SK-N-SH treated with all-trans-retinoic acid at 6 μM for 48 hours (cell line): ENCODE data around the gene ZBTB7C.

Experiments
- ATAC-seq: fragments of 200-7000 bp; cut with Tn5 transposase; 3 replicates; pipeline ENCODE4 v1.9.1; 2020; ENCODE audit warnings: mild to moderate bottlenecking, moderate library complexity
- ARNTL ChIP-seq: fragments of 450-650 bp; formaldehyde crosslinking; IDR thresholded peaks from 2 replicates; pipeline ENCODE4 v1.5.0; 2020; ENCODE audit warnings: low read depth, mild to moderate bottlenecking, moderate library complexity, borderline replicate concordance
- CREB5 ChIP-seq: fragments of 250-450 bp; sonication (Bioruptor Pico); IDR thresholded peaks from 2 replicates; pipeline ENCODE4 v1.5.1; 2020; ENCODE audit warnings: low read depth, mild to moderate bottlenecking, moderate library complexity
- CSDC2 ChIP-seq: fragments of 250-450 bp; sonication (Bioruptor Pico); IDR thresholded peaks from 2 replicates; pipeline ENCODE4 v1.5.0; 2020; ENCODE audit warnings: mild to moderate bottlenecking, moderate library complexity
- ESRRG ChIP-seq: fragments of 250-450 bp; sonication (Bioruptor Pico); IDR thresholded peaks from 2 replicates; pipeline ENCODE4 v1.6.1; 2021; ENCODE audit warnings: mild to moderate bottlenecking
- GLIS3 ChIP-seq: fragments of 250-450 bp; sonication (Bioruptor Pico); IDR thresholded peaks from 2 replicates; pipeline ENCODE4 v1.5.0; 2020; ENCODE audit warnings: mild to moderate bottlenecking, moderate library complexity
- ISL1 ChIP-seq: fragments of 250-450 bp; sonication (Bioruptor Pico); IDR thresholded peaks from 2 replicates; pipeline ENCODE4 v2.1.2; 2022; ENCODE audit warnings: mild to moderate bottlenecking, moderate library complexity
- OSR1 ChIP-seq: fragments of 250-450 bp; sonication (Bioruptor Pico); IDR thresholded peaks from 2 replicates; pipeline ENCODE4 v1.8.0; 2022; ENCODE audit warnings: moderate library complexity, mild to moderate bottlenecking, inconsistent platforms
- PPARA ChIP-seq: fragments of 250-450 bp; sonication (Bioruptor Pico); IDR thresholded peaks from 2 replicates; pipeline ENCODE4 v1.5.0; 2020; ENCODE audit warnings: mild to moderate bottlenecking, borderline replicate concordance
- RARB ChIP-seq: fragments of 250-450 bp; sonication (Bioruptor Pico); IDR thresholded peaks from 2 replicates; pipeline ENCODE4 v1.8.0; 2021; ENCODE audit warnings: mild to moderate bottlenecking, moderate library complexity
- SNAI2 ChIP-seq: fragments of 250-450 bp; sonication (Bioruptor Pico); IDR thresholded peaks from 2 replicates; pipeline ENCODE4 v1.5.0; 2020; ENCODE audit warnings: mild to moderate bottlenecking, moderate library complexity
- TCF4 ChIP-seq: fragments of 250-450 bp; sonication (Bioruptor Pico); IDR thresholded peaks from 2 replicates; pipeline ENCODE4 v1.8.0; 2021; ENCODE audit warnings: mild to moderate bottlenecking, moderate library complexity, borderline replicate concordance
- TOX ChIP-seq: fragments of 250-450 bp; sonication (Bioruptor Pico); IDR thresholded peaks from 2 replicates; pipeline ENCODE4 v1.8.0; 2021; ENCODE audit warnings: mild to moderate bottlenecking, moderate library complexity, borderline replicate concordance
- ZC3H10 ChIP-seq: fragments of 250-450 bp; sonication (Bioruptor Pico); IDR thresholded peaks from 2 replicates; pipeline ENCODE4 v1.5.1; 2021; ENCODE audit warnings: mild to moderate bottlenecking, moderate library complexity
- ZFP3 ChIP-seq: fragments of 250-450 bp; sonication (Bioruptor Pico); IDR thresholded peaks from 2 replicates; pipeline ENCODE4 v1.5.0; 2020; ENCODE audit warnings: mild to moderate bottlenecking, moderate library complexity
- ZFP30 ChIP-seq: fragments of 450-650 bp; formaldehyde crosslinking; IDR thresholded peaks from 2 replicates; pipeline ENCODE4 v1.5.0; 2022; ENCODE audit warnings: mild to moderate bottlenecking, moderate library complexity
- ZNF565 ChIP-seq: fragments of 450-650 bp; formaldehyde crosslinking; conservative IDR thresholded peaks from 2 replicates; pipeline ENCODE4 v1.5.0; 2020; ENCODE audit warnings: low read depth, mild to moderate bottlenecking, moderate library complexity
- ZNF70 ChIP-seq: fragments of 450-650 bp; formaldehyde crosslinking; IDR thresholded peaks from 2 replicates; pipeline ENCODE4 v1.5.0; 2020; ENCODE audit warnings: mild to moderate bottlenecking, moderate library complexity
- ZNF8 ChIP-seq: fragments of 450-650 bp; formaldehyde crosslinking; IDR thresholded peaks from 2 replicates; pipeline ENCODE4 v1.5.0; 2020; ENCODE audit warnings: mild to moderate bottlenecking, moderate library complexity
- TF ChIP-seq, protein P1 (sequence below): fragments of 250-450 bp; sonication (Bioruptor Pico); IDR thresholded peaks from 2 replicates; pipeline ENCODE4 v1.5.0; 2020; ENCODE audit warnings: mild to moderate bottlenecking, moderate library complexity
- TF ChIP-seq, protein P2 (sequence below): fragments of 250-450 bp; sonication (Bioruptor Pico); IDR thresholded peaks from 2 replicates; pipeline ENCODE4 v1.8.0; 2021; ENCODE audit warnings: low read depth, mild to moderate bottlenecking, moderate library complexity, borderline replicate concordance
- TF ChIP-seq, protein P3 (sequence below): fragments of 250-450 bp; sonication (Bioruptor Pico); IDR thresholded peaks from 2 replicates; pipeline ENCODE4 v1.8.0; 2020; ENCODE audit warnings: mild to moderate bottlenecking, moderate library complexity, borderline replicate concordance

The ZBTB7C gene

DNA sequence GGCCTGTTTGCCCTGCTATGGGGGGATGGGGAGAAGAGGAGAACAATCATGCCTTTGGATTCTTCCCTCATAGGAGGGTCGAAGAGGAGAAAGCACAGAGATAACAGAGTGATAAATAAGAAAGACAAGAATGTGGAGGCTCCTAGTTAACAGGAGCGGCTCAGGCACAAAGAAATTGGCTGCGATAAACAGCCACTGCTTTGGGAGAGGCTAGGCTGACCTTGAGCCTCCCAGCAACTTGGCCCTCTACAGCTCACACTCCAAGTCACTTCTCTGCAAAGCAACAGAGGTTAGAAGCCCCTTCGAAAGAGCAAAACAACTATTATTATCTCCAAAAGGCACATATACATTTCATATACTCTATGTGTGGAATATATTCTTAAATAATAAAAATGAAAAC lies 69.5 kb downstream of the ZBTB7C start (continued):
- TF ChIP-seq RARB: no peak
- no peak for TF ChIP-seq GLIS3 (CRISPR knock-in tag)
- TF ChIP-seq, protein P1, sequence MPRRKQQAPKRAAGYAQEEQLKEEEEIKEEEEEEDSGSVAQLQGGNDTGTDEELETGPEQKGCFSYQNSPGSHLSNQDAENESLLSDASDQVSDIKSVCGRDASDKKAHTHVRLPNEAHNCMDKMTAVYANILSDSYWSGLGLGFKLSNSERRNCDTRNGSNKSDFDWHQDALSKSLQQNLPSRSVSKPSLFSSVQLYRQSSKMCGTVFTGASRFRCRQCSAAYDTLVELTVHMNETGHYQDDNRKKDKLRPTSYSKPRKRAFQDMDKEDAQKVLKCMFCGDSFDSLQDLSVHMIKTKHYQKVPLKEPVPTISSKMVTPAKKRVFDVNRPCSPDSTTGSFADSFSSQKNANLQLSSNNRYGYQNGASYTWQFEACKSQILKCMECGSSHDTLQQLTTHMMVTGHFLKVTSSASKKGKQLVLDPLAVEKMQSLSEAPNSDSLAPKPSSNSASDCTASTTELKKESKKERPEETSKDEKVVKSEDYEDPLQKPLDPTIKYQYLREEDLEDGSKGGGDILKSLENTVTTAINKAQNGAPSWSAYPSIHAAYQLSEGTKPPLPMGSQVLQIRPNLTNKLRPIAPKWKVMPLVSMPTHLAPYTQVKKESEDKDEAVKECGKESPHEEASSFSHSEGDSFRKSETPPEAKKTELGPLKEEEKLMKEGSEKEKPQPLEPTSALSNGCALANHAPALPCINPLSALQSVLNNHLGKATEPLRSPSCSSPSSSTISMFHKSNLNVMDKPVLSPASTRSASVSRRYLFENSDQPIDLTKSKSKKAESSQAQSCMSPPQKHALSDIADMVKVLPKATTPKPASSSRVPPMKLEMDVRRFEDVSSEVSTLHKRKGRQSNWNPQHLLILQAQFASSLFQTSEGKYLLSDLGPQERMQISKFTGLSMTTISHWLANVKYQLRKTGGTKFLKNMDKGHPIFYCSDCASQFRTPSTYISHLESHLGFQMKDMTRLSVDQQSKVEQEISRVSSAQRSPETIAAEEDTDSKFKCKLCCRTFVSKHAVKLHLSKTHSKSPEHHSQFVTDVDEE: no peak
- TF ChIP-seq TCF4: no peak
- no peak for TF ChIP-seq ZNF8
- no peak for TF ChIP-seq ZC3H10 (CRISPR knock-in tag)
- no peak for TF ChIP-seq ARNTL (CRISPR knock-in tag)

- TF ChIP-seq ZNF8: no peak
- ATAC-seq: no peak
These were observed 70.3 kb downstream of the ZBTB7C start for GRCh38 chr18:48338915-48339314.

- ATAC-seq: no peak
- TF ChIP-seq ARNTL (CRISPR knock-in tag) (no peak), CSDC2 (CRISPR knock-in tag) (no peak), ZFP30 (CRISPR knock-in tag) (no peak), ZFP3 (no peak), ISL1 (CRISPR knock-in tag) (no peak), CREB5 (CRISPR knock-in tag) (no peak), RARB (no peak), OSR1 (no peak), ZNF8 (no peak), TCF4 (no peak), ESRRG (CRISPR knock-in tag) (no peak), ZNF70 (CRISPR knock-in tag) (no peak), PPARA (CRISPR knock-in tag) (no peak), ZC3H10 (CRISPR knock-in tag) (no peak), GLIS3 (CRISPR knock-in tag) (no peak)
- TF ChIP-seq, protein P2, sequence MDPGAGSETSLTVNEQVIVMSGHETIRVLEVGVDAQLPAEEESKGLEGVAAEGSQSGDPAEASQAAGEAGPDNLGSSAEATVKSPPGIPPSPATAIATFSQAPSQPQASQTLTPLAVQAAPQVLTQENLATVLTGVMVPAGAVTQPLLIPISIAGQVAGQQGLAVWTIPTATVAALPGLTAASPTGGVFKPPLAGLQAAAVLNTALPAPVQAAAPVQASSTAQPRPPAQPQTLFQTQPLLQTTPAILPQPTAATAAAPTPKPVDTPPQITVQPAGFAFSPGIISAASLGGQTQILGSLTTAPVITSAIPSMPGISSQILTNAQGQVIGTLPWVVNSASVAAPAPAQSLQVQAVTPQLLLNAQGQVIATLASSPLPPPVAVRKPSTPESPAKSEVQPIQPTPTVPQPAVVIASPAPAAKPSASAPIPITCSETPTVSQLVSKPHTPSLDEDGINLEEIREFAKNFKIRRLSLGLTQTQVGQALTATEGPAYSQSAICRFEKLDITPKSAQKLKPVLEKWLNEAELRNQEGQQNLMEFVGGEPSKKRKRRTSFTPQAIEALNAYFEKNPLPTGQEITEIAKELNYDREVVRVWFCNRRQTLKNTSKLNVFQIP (CRISPR knock-in tag): no peak
- TF ChIP-seq, all 23 proteins: peak for 0
These were observed 72.1 kb downstream of the ZBTB7C start for GRCh38 chr18:48337053-48337452.

DNA sequence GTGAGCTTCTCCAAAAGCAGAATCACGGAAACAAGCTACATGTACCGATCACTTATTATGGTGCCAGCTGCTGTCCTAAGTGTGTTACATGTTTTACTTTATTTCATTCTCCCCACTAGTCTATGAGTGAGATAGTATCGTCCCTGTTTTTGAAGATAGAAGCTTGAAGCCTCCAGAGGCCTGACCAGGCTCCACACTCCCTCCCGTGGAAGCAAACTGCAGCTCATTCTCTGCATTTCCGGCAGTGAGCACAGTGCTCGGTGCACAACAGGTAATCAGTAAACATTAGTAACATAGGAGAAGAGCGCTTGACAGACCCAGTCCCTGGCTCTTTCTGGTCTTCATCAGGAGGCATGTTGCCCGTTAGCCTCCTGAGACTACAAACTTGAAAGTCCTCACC lies 72.9 kb downstream of the ZBTB7C start:
- no peak for TF ChIP-seq OSR1
- no peak for TF ChIP-seq CREB5 (CRISPR knock-in tag)
- TF ChIP-seq ISL1 (CRISPR knock-in tag): no peak
- TF ChIP-seq ESRRG (CRISPR knock-in tag): no peak
- TF ChIP-seq TCF4: no peak
- TF ChIP-seq GLIS3 (CRISPR knock-in tag): no peak
- TF ChIP-seq, protein P1: no peak
- TF ChIP-seq CSDC2 (CRISPR knock-in tag): no peak
- no peak for TF ChIP-seq ZNF565 (CRISPR knock-in tag)
- no peak for TF ChIP-seq ZFP30 (CRISPR knock-in tag)
- no peak for TF ChIP-seq SNAI2 (CRISPR knock-in tag)
- TF ChIP-seq TOX (CRISPR knock-in tag): no peak
- TF ChIP-seq ZFP3: no peak
- no peak for TF ChIP-seq ZNF70 (CRISPR knock-in tag)
- no peak for TF ChIP-seq PPARA (CRISPR knock-in tag)
- no peak for TF ChIP-seq ZNF8
- TF ChIP-seq ARNTL (CRISPR knock-in tag): no peak
- TF ChIP-seq, protein P2 (CRISPR knock-in tag): no peak
- TF ChIP-seq, protein P3, sequence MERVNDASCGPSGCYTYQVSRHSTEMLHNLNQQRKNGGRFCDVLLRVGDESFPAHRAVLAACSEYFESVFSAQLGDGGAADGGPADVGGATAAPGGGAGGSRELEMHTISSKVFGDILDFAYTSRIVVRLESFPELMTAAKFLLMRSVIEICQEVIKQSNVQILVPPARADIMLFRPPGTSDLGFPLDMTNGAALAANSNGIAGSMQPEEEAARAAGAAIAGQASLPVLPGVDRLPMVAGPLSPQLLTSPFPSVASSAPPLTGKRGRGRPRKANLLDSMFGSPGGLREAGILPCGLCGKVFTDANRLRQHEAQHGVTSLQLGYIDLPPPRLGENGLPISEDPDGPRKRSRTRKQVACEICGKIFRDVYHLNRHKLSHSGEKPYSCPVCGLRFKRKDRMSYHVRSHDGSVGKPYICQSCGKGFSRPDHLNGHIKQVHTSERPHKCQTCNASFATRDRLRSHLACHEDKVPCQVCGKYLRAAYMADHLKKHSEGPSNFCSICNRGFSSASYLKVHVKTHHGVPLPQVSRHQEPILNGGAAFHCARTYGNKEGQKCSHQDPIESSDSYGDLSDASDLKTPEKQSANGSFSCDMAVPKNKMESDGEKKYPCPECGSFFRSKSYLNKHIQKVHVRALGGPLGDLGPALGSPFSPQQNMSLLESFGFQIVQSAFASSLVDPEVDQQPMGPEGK: no peak

More for the DNA sequence above, 72.9 kb downstream of the ZBTB7C start:
- ATAC-seq: no peak
